A549 (cell line): ENCODE results near the gene IQCB1. TPM values are rescaled to one million over a fixed set of nuclear protein-coding genes. Genes with fewer than 3 reads are reported as not detected.

Source experiments
- ATAC-seq, 2 experiments: fragments of 200-7000 bp in 1 of 2; fragments of >200 bp in 1 of 2; cut with Nextera tagmentation in 1 of 2; cut with Tn5 transposase in 1 of 2; 3 replicates each; pipeline versions ENCODE4 v1.8.0 to v1.9.1; 2018 to 2020; ENCODE audit warnings: mild to moderate bottlenecking in 1 of 2, moderate library complexity in 1 of 2
- CTCF ChIA-PET: fragments of 300-600 bp; sonication (Branson Sonifier 250); formaldehyde crosslinking; extraction: SDS; loops from one replicate; lab custom pipeline; 2021; ENCODE audit warnings: antibody characterized with exemption, inconsistent platforms; lab: Yijun Ruan, JAX
- POLR2A ChIA-PET: fragments of 350-600 bp; formaldehyde crosslinking; extraction: SDS; loops from one replicate; lab custom pipeline; 2021; ENCODE audit warnings: antibody characterized with exemption, inconsistent platforms; lab: Yijun Ruan, JAX
- DNase-seq, 2 experiments: peaks; one replicate each; pipeline versions ENCODE4 v3.0.0 to v3.0.0-alpha.2; 2011 to 2016; ENCODE audit warnings: low read depth in 1 of 2, low spot score in 1 of 2
- FAIRE-seq: peaks from 2 replicates; lab custom pipeline; 2011; peaks lifted over from hg19 to GRCh38; lab: Jason Lieb, UNC
- H3K27ac ChIP-seq, 2 experiments: fragments of >200 bp; sonication (Bioruptor Twin); formaldehyde crosslinking; 3 replicates each; pipeline ENCODE4 v1.5.1; 2016 to 2017
- H3K4me1 ChIP-seq: fragments of >200 bp; sonication (Bioruptor Twin); formaldehyde crosslinking; 3 replicates; pipeline ENCODE4 v1.6.1; 2016
- H3K4me2 ChIP-seq: fragments of >200 bp; sonication (Bioruptor Twin); formaldehyde crosslinking; 3 replicates; pipeline ENCODE4 v1.6.1; 2016
- H3K4me3 ChIP-seq: fragments of >200 bp; sonication (Bioruptor Twin); formaldehyde crosslinking; 3 replicates; pipeline ENCODE4 v1.5.1; 2016
- H3K9me3 ChIP-seq: fragments of >200 bp; sonication (Bioruptor Twin); formaldehyde crosslinking; 3 replicates; pipeline ENCODE4 v1.6.1; 2016
- CEBPB ChIP-seq, 2 experiments: fragments of >200 bp in 1 of 2; sonication (Bioruptor Twin) in 1 of 2; formaldehyde crosslinking in 1 of 2; IDR thresholded peaks; 2 replicates each; pipeline ENCODE4 v1.6.1; 2012 to 2016
- CHD2 ChIP-seq: fragments of 150-350 bp; IDR thresholded peaks from 2 replicates; pipeline ENCODE4 v1.6.1; 2014; ENCODE audit warnings: low read length; ENCODE audit not compliant: partially characterized antibody
- CHD4 ChIP-seq: fragments of 200-600 bp; sonication (generic); IDR thresholded peaks from 2 replicates; pipeline ENCODE4 v1.6.1; 2016; ENCODE audit warnings: antibody characterized with exemption, mild to moderate bottlenecking, borderline replicate concordance
- EHMT2 ChIP-seq: fragments of 200-600 bp; sonication (generic); IDR thresholded peaks from 2 replicates; pipeline ENCODE4 v1.6.1; 2016; ENCODE audit warnings: antibody characterized with exemption, low read depth, mild to moderate bottlenecking, moderate library complexity
- EP300 ChIP-seq, 2 experiments: fragments of >200 bp; sonication (Bioruptor Twin); formaldehyde crosslinking; IDR thresholded peaks; 2 replicates in 1 of 2; 3 replicates in 1 of 2; pipeline ENCODE4 v1.6.1; 2016 to 2017
- ESRRA ChIP-seq: fragments of 150-350 bp; IDR thresholded peaks from 2 replicates; pipeline ENCODE4 v1.6.1; 2014; ENCODE audit warnings: mild to moderate bottlenecking, low read length, borderline replicate concordance
- HOXB13 ChIP-seq: fragments of 250-450 bp; sonication (Bioruptor Pico); IDR thresholded peaks from 2 replicates; pipeline ENCODE4 v1.5.0; 2020; ENCODE audit warnings: low read depth, mild to moderate bottlenecking, moderate library complexity
- KDM5A ChIP-seq: fragments of 200-600 bp; sonication (generic); IDR thresholded peaks from 2 replicates; pipeline ENCODE4 v1.6.1; 2016; ENCODE audit warnings: antibody characterized with exemption, mild to moderate bottlenecking
- MYC ChIP-seq: IDR thresholded peaks from 2 replicates; pipeline ENCODE4 v1.6.1; 2012; ENCODE audit warnings: mild to moderate bottlenecking, inconsistent platforms, low read length, improper control_type of control experiment, borderline replicate concordance
- NPAS2 ChIP-seq: fragments of 250-450 bp; sonication (Bioruptor Pico); IDR thresholded peaks from 2 replicates; pipeline ENCODE4 v1.8.0; 2022; ENCODE audit warnings: mild to moderate bottlenecking, moderate library complexity, borderline replicate concordance
- PHF8 ChIP-seq: fragments of 200-600 bp; sonication (generic); IDR thresholded peaks from 2 replicates; pipeline ENCODE4 v1.6.1; 2016; ENCODE audit warnings: low read depth, mild to moderate bottlenecking, antibody characterized with exemption, moderate library complexity, borderline replicate concordance
- POLR2A ChIP-seq: IDR thresholded peaks from 2 replicates; pipeline ENCODE4 v1.6.1; 2012; ENCODE audit warnings: mild to moderate bottlenecking, low read length
- RAD21 ChIP-seq, 2 experiments: fragments of >200 bp in 1 of 2; sonication (Bioruptor Twin) in 1 of 2; formaldehyde crosslinking in 1 of 2; IDR thresholded peaks in 1 of 2; conservative IDR thresholded peaks in 1 of 2; 2 replicates in 1 of 2; 3 replicates in 1 of 2; pipeline ENCODE4 v1.6.1; 2012 to 2018; ENCODE audit warnings: inconsistent platforms in 1 of 2
- RCOR1 ChIP-seq: fragments of 150-350 bp; IDR thresholded peaks from 2 replicates; pipeline ENCODE4 v1.6.1; 2014; ENCODE audit warnings: antibody characterized with exemption, low read length, low read depth
- SREBF2 ChIP-seq: fragments of 450-650 bp; IDR thresholded peaks from 2 replicates; pipeline ENCODE4 v1.6.1; 2014; ENCODE audit warnings: mild to moderate bottlenecking, moderate library complexity
- TFCP2L1 ChIP-seq: fragments of 250-450 bp; sonication (Bioruptor Pico); IDR thresholded peaks from 2 replicates; pipeline ENCODE4 v1.5.0; 2021; ENCODE audit warnings: mild to moderate bottlenecking
- TP53 ChIP-seq: fragments of 250-450 bp; sonication (Bioruptor Pico); IDR thresholded peaks from 2 replicates; pipeline ENCODE4 v1.5.0; 2021; ENCODE audit warnings: mild to moderate bottlenecking, moderate library complexity
- WGBS: methylation state at CpG from one replicate; pipeline ENCODE4 v1.1.6; 2017; ENCODE audit errors: missing lambda C conversion rate; 5-methylcytosine and 5-hydroxymethylcytosine counted together
- polyA plus RNA-seq, 4 experiments: library from polyadenylated mRNA; depleted of rRNA in 3 of 4; stranded (reverse); fragments of >200 nt; fragmentation: RNase III in 1 of 4; extraction: RNeasy Plus Mini Kit Qiagen cat#74134 plus additional on column Dnase treatment in 1 of 4; gene quantifications; 2 replicates in 3 of 4; 3 replicates in 1 of 4; pipeline ENCODE4 v1.2.3, GENCODE V29; 2011 to 2017
- TF ChIP-seq, protein P1 (sequence below): fragments of >200 bp; sonication (Bioruptor Twin); formaldehyde crosslinking; IDR thresholded peaks from 2 replicates; pipeline ENCODE4 v1.6.1; 2016
- TF ChIP-seq, protein P2 (sequence below): IDR thresholded peaks from 2 replicates; pipeline ENCODE4 v1.6.1; 2012
- TF ChIP-seq, protein P3 (sequence below): fragments of 450-650 bp; IDR thresholded peaks from 2 replicates; pipeline ENCODE4 v1.6.1; 2014; ENCODE audit warnings: antibody characterized with exemption
- TF ChIP-seq, protein P4 (sequence below): fragments of >200 bp; sonication (Bioruptor Twin); formaldehyde crosslinking; IDR thresholded peaks from 3 replicates; pipeline ENCODE4 v1.5.1; 2016
- TF ChIP-seq, protein P5 (sequence below): IDR thresholded peaks from 2 replicates; pipeline ENCODE4 v1.6.1; 2012; ENCODE audit warnings: low read depth, borderline replicate concordance

Gene IQCB1
- polyA plus RNA-seq, 2 of the 4 experiments (the other 2 are of a cell fraction), result 22.1 to 34.3 TPM

DNA sequence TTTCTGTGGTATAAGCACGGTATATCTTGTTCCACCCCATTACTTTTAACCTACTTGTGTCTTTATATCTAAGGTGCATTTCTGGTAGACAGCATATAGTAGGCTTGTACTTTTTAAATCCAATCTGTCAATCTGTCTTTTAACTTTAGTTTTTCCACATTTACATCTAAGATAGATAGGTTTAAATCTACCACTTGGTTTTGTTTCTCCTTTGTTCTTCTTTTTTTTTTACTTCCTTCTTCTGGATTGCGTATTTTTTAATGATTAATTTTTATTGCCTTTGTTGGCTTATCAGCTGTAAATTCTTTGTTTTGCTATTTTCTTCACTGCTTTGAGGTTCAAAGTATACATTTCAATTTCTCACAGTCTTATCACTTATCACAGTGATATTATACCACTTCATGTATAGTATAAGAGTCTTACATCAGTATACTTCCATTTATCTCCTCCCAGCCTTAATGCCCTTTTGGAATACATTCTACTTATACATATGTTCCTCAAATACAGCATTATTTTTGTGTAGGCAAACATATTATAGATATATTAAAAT is 31.0 kb downstream of the IQCB1 start:
- FAIRE-seq (no peak), DNase-seq (no peak), ATAC-seq (no peak)
- CTCF ChIA-PET, result no interaction called here
- POLR2A ChIA-PET, result no interaction called here
- Histone ChIP-seq H3K27ac (no peak overlapping the region), H3K4me3 (no peak overlapping the region), H3K4me1 (no peaks in the 10 kb centered on the region), H3K4me2 (no peak overlapping the region), H3K9me3 (no peaks in the 10 kb centered on the region)
- WGBS, result 95% methylated on average over 2 of the region's 2 CpGs
- TF ChIP-seq, protein P1, sequence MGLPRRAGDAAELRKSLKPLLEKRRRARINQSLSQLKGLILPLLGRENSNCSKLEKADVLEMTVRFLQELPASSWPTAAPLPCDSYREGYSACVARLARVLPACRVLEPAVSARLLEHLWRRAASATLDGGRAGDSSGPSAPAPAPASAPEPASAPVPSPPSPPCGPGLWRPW, result no peak
- TF ChIP-seq PHF8 (no peak), RAD21 (conservative IDR thresholded peaks at IDR 0.05 in 1 of 2, IDR thresholded peaks at IDR 0.05 in 1 of 2) (no peak), EHMT2 (no peak), KDM5A (no peak), SREBF2 (no peak), HOXB13 (no peak), EP300 (IDR thresholded peaks at IDR 0.05) (no peak), TFCP2L1 (CRISPR knock-in tag) (no peak), POLR2A (no peak), TP53 (CRISPR knock-in tag) (no peak), RCOR1 (no peak), ESRRA (no peak), NPAS2 (no peak)
- TF ChIP-seq, protein P2, sequence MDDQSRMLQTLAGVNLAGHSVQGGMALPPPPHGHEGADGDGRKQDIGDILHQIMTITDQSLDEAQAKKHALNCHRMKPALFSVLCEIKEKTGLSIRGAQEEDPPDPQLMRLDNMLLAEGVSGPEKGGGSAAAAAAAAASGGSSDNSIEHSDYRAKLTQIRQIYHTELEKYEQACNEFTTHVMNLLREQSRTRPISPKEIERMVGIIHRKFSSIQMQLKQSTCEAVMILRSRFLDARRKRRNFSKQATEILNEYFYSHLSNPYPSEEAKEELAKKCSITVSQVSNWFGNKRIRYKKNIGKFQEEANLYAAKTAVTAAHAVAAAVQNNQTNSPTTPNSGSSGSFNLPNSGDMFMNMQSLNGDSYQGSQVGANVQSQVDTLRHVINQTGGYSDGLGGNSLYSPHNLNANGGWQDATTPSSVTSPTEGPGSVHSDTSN, result no peak
- TF ChIP-seq, protein P3, sequence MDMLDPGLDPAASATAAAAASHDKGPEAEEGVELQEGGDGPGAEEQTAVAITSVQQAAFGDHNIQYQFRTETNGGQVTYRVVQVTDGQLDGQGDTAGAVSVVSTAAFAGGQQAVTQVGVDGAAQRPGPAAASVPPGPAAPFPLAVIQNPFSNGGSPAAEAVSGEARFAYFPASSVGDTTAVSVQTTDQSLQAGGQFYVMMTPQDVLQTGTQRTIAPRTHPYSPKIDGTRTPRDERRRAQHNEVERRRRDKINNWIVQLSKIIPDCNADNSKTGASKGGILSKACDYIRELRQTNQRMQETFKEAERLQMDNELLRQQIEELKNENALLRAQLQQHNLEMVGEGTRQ, result no peak
- TF ChIP-seq, protein P4, sequence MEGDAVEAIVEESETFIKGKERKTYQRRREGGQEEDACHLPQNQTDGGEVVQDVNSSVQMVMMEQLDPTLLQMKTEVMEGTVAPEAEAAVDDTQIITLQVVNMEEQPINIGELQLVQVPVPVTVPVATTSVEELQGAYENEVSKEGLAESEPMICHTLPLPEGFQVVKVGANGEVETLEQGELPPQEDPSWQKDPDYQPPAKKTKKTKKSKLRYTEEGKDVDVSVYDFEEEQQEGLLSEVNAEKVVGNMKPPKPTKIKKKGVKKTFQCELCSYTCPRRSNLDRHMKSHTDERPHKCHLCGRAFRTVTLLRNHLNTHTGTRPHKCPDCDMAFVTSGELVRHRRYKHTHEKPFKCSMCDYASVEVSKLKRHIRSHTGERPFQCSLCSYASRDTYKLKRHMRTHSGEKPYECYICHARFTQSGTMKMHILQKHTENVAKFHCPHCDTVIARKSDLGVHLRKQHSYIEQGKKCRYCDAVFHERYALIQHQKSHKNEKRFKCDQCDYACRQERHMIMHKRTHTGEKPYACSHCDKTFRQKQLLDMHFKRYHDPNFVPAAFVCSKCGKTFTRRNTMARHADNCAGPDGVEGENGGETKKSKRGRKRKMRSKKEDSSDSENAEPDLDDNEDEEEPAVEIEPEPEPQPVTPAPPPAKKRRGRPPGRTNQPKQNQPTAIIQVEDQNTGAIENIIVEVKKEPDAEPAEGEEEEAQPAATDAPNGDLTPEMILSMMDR, result no peak
- TF ChIP-seq, protein P5, sequence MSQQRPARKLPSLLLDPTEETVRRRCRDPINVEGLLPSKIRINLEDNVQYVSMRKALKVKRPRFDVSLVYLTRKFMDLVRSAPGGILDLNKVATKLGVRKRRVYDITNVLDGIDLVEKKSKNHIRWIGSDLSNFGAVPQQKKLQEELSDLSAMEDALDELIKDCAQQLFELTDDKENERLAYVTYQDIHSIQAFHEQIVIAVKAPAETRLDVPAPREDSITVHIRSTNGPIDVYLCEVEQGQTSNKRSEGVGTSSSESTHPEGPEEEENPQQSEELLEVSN, result no peak

DNA sequence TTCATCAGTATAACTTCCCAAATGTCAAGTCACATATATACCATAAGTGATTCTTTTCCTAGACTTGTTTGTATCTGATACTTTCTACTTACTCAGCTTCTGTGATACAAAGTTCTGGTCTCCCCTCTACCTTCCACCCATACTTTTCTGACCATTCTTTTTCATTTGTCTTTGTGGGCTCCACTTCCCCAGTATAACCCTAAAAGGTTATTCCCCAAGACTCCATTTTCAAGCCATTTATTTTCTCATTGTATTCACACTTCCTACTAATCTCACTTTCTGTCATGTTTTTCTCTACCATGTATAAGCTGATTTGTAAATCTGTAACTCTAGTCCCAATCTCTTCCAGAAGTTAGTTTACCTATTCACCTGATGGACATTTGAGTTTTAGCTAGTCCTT is 34.0 kb downstream of the IQCB1 start:
- no peak for DNase-seq
- TF ChIP-seq, protein P3, result no peak
- TF ChIP-seq CEBPB (IDR thresholded peaks at IDR 0.05), result no peak
- no peak for TF ChIP-seq MYC
- no peak for TF ChIP-seq CHD2
- no peak for TF ChIP-seq SREBF2
- TF ChIP-seq CHD4, result no peak
- no peak for TF ChIP-seq EHMT2
- TF ChIP-seq, protein P1, result no peak
- Histone ChIP-seq H3K9me3 (no peaks in the 10 kb centered on the region), H3K4me2 (no peak overlapping the region), H3K4me3 (no peak overlapping the region), H3K27ac (no peak overlapping the region), H3K4me1 (no peaks in the 10 kb centered on the region)
- CTCF ChIA-PET, result no interaction called here
- no peak for ATAC-seq
- POLR2A ChIA-PET, result no interaction called here
- no peak for FAIRE-seq
